CD14-positive monocyte (primary cell): ENCODE results near the gene KASH5. TPM values are rescaled to one million over a fixed set of nuclear protein-coding genes. Genes with fewer than 3 reads are reported as not detected.
A peak's percentile ranks its signal among the peaks of the same experiment; 100 is the strongest.

Experiments
- DNase-seq, 3 donors: peaks; one replicate each; pipeline ENCODE4 v3.0.0-alpha.2; 2011 to 2022
- H2AFZ ChIP-seq: 2 replicates; pipeline ENCODE4 v1.6.0; 2012; ENCODE audit warnings: mild to moderate bottlenecking, low read depth, low read length, inconsistent platforms; ENCODE audit not compliant: insufficient read depth, poor library complexity, severe bottlenecking
- H3K27ac ChIP-seq, 2 donors: 1 replicate in 1 of 2; 2 replicates in 1 of 2; pipeline ENCODE4 v1.5.1; 2012 to 2013; ENCODE audit warnings: low read length in 2 of 2, control low read depth in 1 of 2, inconsistent platforms in 1 of 2, low read depth in 1 of 2, mild to moderate bottlenecking in 1 of 2
- H3K27me3 ChIP-seq, 2 donors: one replicate each; pipeline versions ENCODE4 v1.6.0 to v1.6.1; 2011 to 2013; ENCODE audit warnings: low read length in 2 of 2; ENCODE audit not compliant: control insufficient read depth in 2 of 2, insufficient read depth in 2 of 2
- H3K36me3 ChIP-seq, 2 donors: replicated peaks in 1 of 2; 1 replicate in 1 of 2; 2 replicates in 1 of 2; pipeline versions ENCODE4 v1.5.1 to v1.6.1; 2012 to 2013; ENCODE audit warnings: low read length in 2 of 2, control low read depth in 1 of 2, inconsistent platforms in 1 of 2, mild to moderate bottlenecking in 1 of 2; ENCODE audit not compliant: insufficient read depth in 2 of 2, control insufficient read depth in 1 of 2
- H3K4me1 ChIP-seq, 2 donors: 1 replicate in 1 of 2; 2 replicates in 1 of 2; pipeline versions ENCODE4 v1.5.1 to v1.6.1; 2012 to 2013; ENCODE audit warnings: low read length in 2 of 2, control low read depth in 1 of 2, inconsistent platforms in 1 of 2, mild to moderate bottlenecking in 1 of 2, moderate library complexity in 1 of 2; ENCODE audit not compliant: insufficient read depth in 2 of 2, control insufficient read depth in 1 of 2
- H3K4me2 ChIP-seq: replicated peaks from 2 replicates; pipeline ENCODE3; 2012; ENCODE audit warnings: low read length, moderate library complexity, mild to moderate bottlenecking; ENCODE audit not compliant: poor library complexity, severe bottlenecking; ENCODE audit errors: extremely low read depth
- H3K4me3 ChIP-seq, 3 experiments: fragments of 200-600 bp in 1 of 3; sonication (generic) in 1 of 3; replicated peaks in 1 of 3; 1 replicate in 2 of 3; 2 replicates in 1 of 3; pipeline ENCODE4 v1.5.1; 2011 to 2013; ENCODE audit warnings: low read length in 3 of 3, mild to moderate bottlenecking in 3 of 3, control low read depth in 2 of 3, low read depth in 2 of 3, inconsistent platforms in 1 of 3, moderate library complexity in 1 of 3
- H3K79me2 ChIP-seq: 2 replicates; pipeline ENCODE4 v1.6.0; 2012; ENCODE audit warnings: mild to moderate bottlenecking, control low read depth, inconsistent platforms, low read length, moderate library complexity; ENCODE audit not compliant: insufficient read depth
- H3K9ac ChIP-seq: 2 replicates; pipeline ENCODE4 v1.6.0; 2017; ENCODE audit warnings: low read length, mild to moderate bottlenecking; ENCODE audit not compliant: insufficient read depth, poor library complexity, severe bottlenecking
- H3K9me3 ChIP-seq, 2 donors: replicated peaks in 1 of 2; 1 replicate in 1 of 2; 2 replicates in 1 of 2; pipeline versions ENCODE4 v1.5.1 to v1.6.1; 2012 to 2013; ENCODE audit warnings: low read length in 2 of 2, control low read depth in 1 of 2; ENCODE audit not compliant: control insufficient read depth in 1 of 2, insufficient read depth in 1 of 2
- H4K20me1 ChIP-seq: 2 replicates; pipeline ENCODE4 v1.6.0; 2012; ENCODE audit warnings: mild to moderate bottlenecking, low read length, control low read depth, moderate library complexity; ENCODE audit not compliant: insufficient read depth
- H3K27ac Mint-ChIP-seq, 7 donors: one replicate each; pipeline ENCODE4 v1.8.0; 2020; ENCODE audit warnings: mild to moderate bottlenecking in 7 of 7, mixed read lengths in 7 of 7, moderate library complexity in 6 of 7, inconsistent platforms in 2 of 7
- H3K27me3 Mint-ChIP-seq, 3 donors: one replicate each; pipeline ENCODE4 v1.8.0; 2021 to 2022; ENCODE audit warnings: low read depth in 3 of 3, mild to moderate bottlenecking in 3 of 3, mixed read lengths in 3 of 3, moderate library complexity in 3 of 3, inconsistent platforms in 1 of 3
- H3K36me3 Mint-ChIP-seq, 2 donors: one replicate each; pipeline ENCODE4 v1.8.0; 2020; ENCODE audit warnings: mixed read lengths in 2 of 2, inconsistent platforms in 1 of 2, mild to moderate bottlenecking in 1 of 2
- H3K4me1 Mint-ChIP-seq: one replicate; pipeline ENCODE4 v1.8.0; 2020; ENCODE audit warnings: mild to moderate bottlenecking, mixed read lengths
- H3K4me3 Mint-ChIP-seq, 2 donors: one replicate each; pipeline ENCODE4 v1.8.0; 2020; ENCODE audit warnings: mild to moderate bottlenecking in 2 of 2, mixed read lengths in 2 of 2, moderate library complexity in 1 of 2
- H3K9me3 Mint-ChIP-seq, 7 donors: one replicate each; pipeline ENCODE4 v1.8.0; 2020 to 2022; ENCODE audit warnings: mixed read lengths in 7 of 7, mild to moderate bottlenecking in 6 of 7, moderate library complexity in 6 of 7, inconsistent platforms in 2 of 7
- WGBS: methylation state at CpG from one replicate; pipeline ENCODE4 v1.1.5; 2013; ENCODE audit warnings: missing lambda C conversion rate; ENCODE audit not compliant: insufficient coverage; 5-methylcytosine and 5-hydroxymethylcytosine counted together
- intact Hi-C, 2 donors: fragments of 100-400 bp; cut with micrococcal nuclease; formaldehyde crosslinking; loops; one replicate each; pipeline versions ENCODE4 v1.15.0 to v1.15.1; 2023
- polyA plus RNA-seq, 3 donors: library from polyadenylated mRNA; depleted of rRNA in 1 of 3; unstranded in 2 of 3; stranded (reverse) in 1 of 3; fragments of 300-500 nt in 2 of 3; fragments of >200 nt in 1 of 3; fragmentation: Illumina TruSeq in 2 of 3; gene quantifications; 1 replicate in 2 of 3; 2 replicates in 1 of 3; pipeline ENCODE4 v1.2.3, GENCODE V29; 2012 to 2021
- TF ChIP-seq, protein P1 (sequence below): fragments of 200-600 bp; IDR thresholded peaks from one replicate; pipeline ENCODE4 v1.8.0; 2022; ENCODE audit warnings: antibody characterized with exemption, mild to moderate bottlenecking

Gene KASH5
- polyA plus RNA-seq, 3 donors = not detected

DNA sequence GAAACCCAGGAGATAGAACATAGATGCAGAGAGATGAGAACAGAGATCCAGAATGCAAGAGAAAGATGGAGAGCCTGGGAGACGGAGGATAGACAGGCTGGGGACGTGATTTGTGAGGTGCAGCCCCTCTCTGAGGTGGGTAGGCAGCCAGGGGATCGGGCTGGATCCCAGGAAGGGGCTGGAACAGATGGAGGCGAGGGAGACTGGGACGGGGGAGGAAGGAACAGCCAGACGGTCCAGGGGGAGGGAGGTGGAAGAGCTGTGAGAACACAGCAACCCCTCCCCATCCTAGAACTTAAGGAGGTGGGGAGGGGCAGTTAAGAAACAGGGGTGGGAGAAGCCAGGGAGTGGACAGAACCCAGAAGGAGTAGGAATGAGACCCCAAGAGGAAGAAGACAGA, 50.2 kb downstream of the KASH5 start:
- Mint-ChIP-seq H3K27ac (no peak overlapping the region), H3K36me3 (peaks cover 10 to 19% of the 10 kb centered on the region in 2 donors), H3K4me1 (peaks cover 32% of the 10 kb centered on the region), H3K9me3 (peaks cover 0 to 47% (median 31%) of the 10 kb centered on the region in 7 donors), H3K27me3 (peaks cover 90 to 96% (median 93%) of the 10 kb centered on the region in 3 donors), H3K4me3 (peak overlapping the region in 1 of 2 donors; percentile 59)
- no peak overlapping the region for H3K27ac ChIP-seq
- H3K9ac ChIP-seq = no peak overlapping the region
- no peak overlapping the region for H3K4me3 ChIP-seq
- H3K79me2 ChIP-seq = no peaks in the 10 kb centered on the region
- no peak overlapping the region for H3K4me2 ChIP-seq
- peaks cover 22 to 24% of the 10 kb centered on the region in 2 donors for H3K4me1 ChIP-seq
- H3K27me3 ChIP-seq = peaks cover 72 to 92% of the 10 kb centered on the region in 2 donors
- DNase-seq = no peak
- H3K36me3 ChIP-seq = no peaks in the 10 kb centered on the region
- no peaks in the 10 kb centered on the region for H4K20me1 ChIP-seq
- TF ChIP-seq, protein P1, sequence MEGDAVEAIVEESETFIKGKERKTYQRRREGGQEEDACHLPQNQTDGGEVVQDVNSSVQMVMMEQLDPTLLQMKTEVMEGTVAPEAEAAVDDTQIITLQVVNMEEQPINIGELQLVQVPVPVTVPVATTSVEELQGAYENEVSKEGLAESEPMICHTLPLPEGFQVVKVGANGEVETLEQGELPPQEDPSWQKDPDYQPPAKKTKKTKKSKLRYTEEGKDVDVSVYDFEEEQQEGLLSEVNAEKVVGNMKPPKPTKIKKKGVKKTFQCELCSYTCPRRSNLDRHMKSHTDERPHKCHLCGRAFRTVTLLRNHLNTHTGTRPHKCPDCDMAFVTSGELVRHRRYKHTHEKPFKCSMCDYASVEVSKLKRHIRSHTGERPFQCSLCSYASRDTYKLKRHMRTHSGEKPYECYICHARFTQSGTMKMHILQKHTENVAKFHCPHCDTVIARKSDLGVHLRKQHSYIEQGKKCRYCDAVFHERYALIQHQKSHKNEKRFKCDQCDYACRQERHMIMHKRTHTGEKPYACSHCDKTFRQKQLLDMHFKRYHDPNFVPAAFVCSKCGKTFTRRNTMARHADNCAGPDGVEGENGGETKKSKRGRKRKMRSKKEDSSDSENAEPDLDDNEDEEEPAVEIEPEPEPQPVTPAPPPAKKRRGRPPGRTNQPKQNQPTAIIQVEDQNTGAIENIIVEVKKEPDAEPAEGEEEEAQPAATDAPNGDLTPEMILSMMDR = no peak
- H2AFZ ChIP-seq = no peak overlapping the region
- intact Hi-C loops = loop anchor here in 1 of 2 donors (10.0 kb wide), 1 partner anchor 173 kb away; no protein-coding TSS in a partner anchor
- 8% methylated on average over 2 of the region's 6 CpGs for WGBS
- H3K9me3 ChIP-seq = peaks cover 0 to 38% of the 10 kb centered on the region in 2 donors

- H4K20me1 ChIP-seq = no peaks in the 10 kb centered on the region
- peaks cover 67 to 76% of the 10 kb centered on the region in 2 donors for H3K27me3 ChIP-seq
- peaks cover 36% of the 10 kb centered on the region for H3K4me1 Mint-ChIP-seq
- intact Hi-C loops = loop anchor here (5.0 to 10.0 kb wide), 2 partner anchors 48 to 175 kb away; no protein-coding TSS in a partner anchor
- H3K4me3 ChIP-seq = no peak overlapping the region
- peak overlapping the region in 1 of 2 donors; percentile 67 for H3K4me3 Mint-ChIP-seq
- H3K9me3 Mint-ChIP-seq = peaks cover 0 to 38% (median 28%) of the 10 kb centered on the region in 7 donors
- TF ChIP-seq, protein P1 = no peak
- H3K36me3 ChIP-seq = no peaks in the 10 kb centered on the region
- peaks cover 30 to 39% of the 10 kb centered on the region in 2 donors for H3K4me1 ChIP-seq
- H3K9me3 ChIP-seq = peaks cover 0 to 31% of the 10 kb centered on the region in 2 donors
- peaks cover 74 to 81% (median 77%) of the 10 kb centered on the region in 3 donors for H3K27me3 Mint-ChIP-seq
- H3K4me2 ChIP-seq = no peak overlapping the region
- WGBS = 88% methylated on average over 1 of the region's 6 CpGs
- peaks cover 10 to 17% of the 10 kb centered on the region in 2 donors for H3K36me3 Mint-ChIP-seq
- no peak overlapping the region for H3K27ac Mint-ChIP-seq
- H3K79me2 ChIP-seq = no peaks in the 10 kb centered on the region
- no peak overlapping the region for H2AFZ ChIP-seq
- H3K27ac ChIP-seq = no peak overlapping the region
- DNase-seq = no peak
- no peak overlapping the region for H3K9ac ChIP-seq
Observed at GRCh38 chr19:49439836-49440235, 51.8 kb downstream of the KASH5 start.
